Renal cortical epithelial cell (primary cell): ENCODE measurements around the gene PRKCA. TPM values are rescaled to one million over a fixed set of nuclear protein-coding genes. Genes with fewer than 3 reads are reported as not detected.
"Not testable (repeated sequence)": the region's sequence is repeated elsewhere in the genome, so short reads cannot be mapped to it uniquely, and the experiment has no call there.

Source experiments
- DNase-seq: peaks from one replicate; pipeline ENCODE4 v3.0.0-alpha.2; 2011; ENCODE audit warnings: low read depth
- total RNA-seq: library from RNA; depleted of rRNA; stranded (reverse); fragments of >200 nt; gene quantifications from 2 replicates; pipeline ENCODE4 v1.2.3, GENCODE V29; 2014

The PRKCA gene
- total RNA-seq, 1 donor from 2014 or later: 31.9 TPM

DNA sequence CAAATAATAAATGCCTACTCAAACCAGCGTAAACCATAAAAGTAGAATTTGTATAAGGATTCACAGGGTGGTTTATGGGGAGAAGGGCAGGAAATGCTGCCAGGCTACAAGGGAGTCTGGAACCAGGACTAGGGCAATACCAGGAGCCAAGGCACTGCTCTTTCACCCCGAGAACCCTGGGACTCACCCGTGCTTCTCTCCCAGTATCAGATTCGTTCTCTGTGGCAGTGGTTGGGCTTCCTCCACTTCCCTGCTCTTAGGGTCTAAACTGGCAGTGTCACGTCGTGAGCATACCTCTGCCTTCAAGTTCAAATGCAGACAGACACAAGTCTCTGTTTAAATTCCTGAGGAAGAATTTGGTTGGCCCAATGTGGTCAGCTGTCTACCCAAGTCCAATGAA, 49.3 kb downstream of the PRKCA start:
- no peak for DNase-seq

DNA sequence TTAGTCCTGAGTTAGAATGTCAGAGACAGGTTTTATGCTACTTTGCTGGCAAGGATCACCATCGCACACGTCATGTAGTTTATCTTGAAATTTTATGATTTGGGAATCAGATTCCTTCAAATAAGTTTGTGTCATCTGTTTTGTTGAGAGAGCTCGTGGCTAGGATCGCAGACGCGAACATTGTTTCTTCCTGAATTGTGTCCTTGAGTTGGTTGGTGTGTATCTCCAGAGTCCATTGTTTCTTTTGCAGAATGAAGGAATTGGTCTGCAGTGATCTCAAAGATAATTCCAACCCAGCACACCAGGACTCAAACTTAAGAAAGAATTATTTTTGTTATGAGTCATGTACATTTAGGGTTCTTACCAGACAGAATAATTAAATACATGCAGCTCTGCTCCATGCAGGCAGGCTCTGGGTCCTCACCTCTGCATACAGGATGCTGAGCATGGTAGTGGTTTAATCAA, 51.6 kb downstream of the PRKCA start:
- DNase-seq: no peak

GRCh38 chr17:66354472-66354871, 52.1 kb downstream of the PRKCA start:
- DNase-seq: no peak

DNA sequence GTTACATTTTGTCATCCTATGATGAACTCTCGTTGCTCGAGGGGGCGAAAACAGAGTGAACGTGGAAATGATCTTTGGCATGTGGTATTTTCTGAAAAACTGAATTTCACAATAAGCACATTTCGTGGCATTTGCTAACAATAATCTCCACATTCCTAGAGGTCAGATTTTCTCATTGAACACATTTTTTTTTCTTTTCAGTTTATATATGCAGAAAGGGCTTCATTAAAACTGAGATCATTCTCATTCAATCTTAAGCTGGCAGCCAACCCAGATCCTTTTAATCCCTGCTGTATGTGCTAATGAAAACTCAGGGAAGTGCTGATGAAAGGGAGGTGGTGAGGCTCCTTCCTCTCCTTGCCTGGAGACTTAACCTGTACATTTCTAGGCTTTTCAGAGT, 52.6 kb downstream of the PRKCA start:
- no peak for DNase-seq

DNA sequence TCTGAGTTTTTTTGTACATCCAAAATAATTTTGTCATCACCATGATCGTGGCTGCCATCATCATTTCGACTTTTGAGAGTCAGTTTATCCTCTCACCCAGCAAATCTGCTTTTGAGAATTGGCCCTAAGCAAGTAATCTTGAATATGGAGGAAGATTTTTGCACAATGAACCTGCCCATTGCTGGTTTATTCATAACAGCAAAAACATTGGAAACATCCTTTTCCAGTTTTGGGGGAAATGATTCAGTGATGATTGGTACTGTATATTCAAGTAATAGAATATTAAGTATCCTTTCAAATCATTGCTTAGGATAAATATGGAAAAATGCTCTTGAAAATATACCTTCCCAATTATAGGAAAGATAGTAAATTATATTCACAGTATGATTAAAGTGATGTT, 53.1 kb downstream of the PRKCA start:
- DNase-seq: no peak

GRCh38 chr17:66357037-66357436, 54.6 kb downstream of the PRKCA start:
- DNase-seq: peak; percentile 51

DNA sequence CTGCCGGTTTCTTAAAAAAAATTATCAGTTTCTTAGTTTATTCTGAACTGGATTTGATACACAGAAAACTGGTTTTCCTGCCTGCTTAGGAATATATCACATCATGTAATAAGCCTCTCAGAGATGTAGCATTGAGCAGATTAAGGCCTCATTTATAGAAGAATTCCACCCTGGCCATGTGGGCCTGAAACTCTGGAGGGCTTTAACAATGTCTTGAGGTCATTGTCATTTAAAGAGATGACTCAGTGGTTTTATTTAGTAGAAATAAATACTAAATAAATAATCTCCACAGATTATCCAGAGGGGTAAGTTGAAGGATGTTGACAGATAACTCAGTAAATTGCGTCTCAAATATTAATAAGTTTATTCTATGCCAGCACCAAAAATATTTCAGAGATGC, 56.9 kb downstream of the PRKCA start:
- DNase-seq: no peak

- DNase-seq: not testable (repeated sequence)
These were observed 58.6 kb downstream of the PRKCA start for GRCh38 chr17:66360961-66361565.

DNA sequence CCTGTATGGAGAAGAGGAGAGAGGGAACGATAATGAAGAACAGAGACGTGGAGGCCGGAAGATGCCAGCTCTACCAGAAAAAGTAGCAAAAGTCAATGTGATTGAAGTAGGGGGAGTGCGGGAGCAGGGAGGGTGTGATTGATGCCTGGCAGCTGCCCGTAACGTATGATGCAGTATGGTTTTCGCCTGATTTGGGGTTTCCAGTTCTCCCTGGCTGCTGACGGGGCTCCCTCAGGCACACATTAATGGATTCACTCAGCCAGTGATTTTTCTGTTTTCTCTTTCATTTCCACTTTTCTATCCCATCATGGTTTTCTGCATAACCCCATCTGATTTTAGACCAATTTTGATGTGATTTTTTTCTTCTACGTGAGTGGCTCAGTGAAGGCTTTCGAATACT, 62.1 kb downstream of the PRKCA start:
- DNase-seq: no peak

GRCh38 chr17:66364990-66365490, 62.6 kb downstream of the PRKCA start:
- no peak for DNase-seq

DNA sequence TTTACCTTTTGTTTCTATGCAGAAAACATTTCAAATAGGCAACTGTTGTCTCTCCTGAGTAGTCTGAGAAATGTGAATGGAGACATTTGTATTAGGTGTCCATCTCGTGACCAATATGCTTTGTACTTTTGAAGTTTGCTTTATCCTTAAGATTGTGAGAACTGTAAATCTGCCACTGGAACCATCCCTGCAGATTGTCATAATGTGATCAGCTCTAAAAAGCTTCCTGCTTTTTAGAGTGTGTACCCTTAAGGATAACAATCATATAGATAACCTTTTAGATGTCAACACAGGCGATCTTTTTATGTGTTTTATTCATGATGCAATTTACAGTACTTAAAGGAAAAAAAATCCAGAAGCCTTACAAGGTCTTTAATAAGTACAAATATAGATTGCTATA, 63.5 kb downstream of the PRKCA start:
- DNase-seq: no peak

GRCh38 chr17:66367107-66367506, 64.7 kb downstream of the PRKCA start:
- DNase-seq: no peak

- peak; percentile 61 for DNase-seq
These were observed 67.4 kb downstream of the PRKCA start for GRCh38 chr17:66369830-66370229.

- no peak for DNase-seq
These were observed 69.1 kb downstream of the PRKCA start for GRCh38 chr17:66371561-66371960.

- DNase-seq: no peak
These were observed 69.8 kb downstream of the PRKCA start for GRCh38 chr17:66372182-66372581.

DNA sequence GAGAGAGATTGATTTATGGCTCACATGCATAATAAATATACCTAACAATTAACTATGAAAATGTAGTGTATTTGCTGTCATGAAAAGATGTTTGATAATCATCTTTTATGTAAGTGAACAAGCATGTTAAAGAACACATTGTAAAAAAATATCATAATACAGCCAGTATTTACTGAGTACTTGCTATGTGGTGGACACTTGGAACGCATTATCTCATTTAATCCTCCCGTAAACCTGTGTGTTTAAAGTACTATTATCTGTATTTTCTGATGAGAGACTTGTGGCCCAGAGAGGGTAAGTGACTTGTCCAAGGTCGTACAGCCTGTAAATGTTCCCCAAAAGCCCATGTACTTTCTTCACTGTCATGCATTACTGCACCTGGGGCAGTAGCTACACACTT, 70.7 kb downstream of the PRKCA start:
- DNase-seq: no peak

DNA sequence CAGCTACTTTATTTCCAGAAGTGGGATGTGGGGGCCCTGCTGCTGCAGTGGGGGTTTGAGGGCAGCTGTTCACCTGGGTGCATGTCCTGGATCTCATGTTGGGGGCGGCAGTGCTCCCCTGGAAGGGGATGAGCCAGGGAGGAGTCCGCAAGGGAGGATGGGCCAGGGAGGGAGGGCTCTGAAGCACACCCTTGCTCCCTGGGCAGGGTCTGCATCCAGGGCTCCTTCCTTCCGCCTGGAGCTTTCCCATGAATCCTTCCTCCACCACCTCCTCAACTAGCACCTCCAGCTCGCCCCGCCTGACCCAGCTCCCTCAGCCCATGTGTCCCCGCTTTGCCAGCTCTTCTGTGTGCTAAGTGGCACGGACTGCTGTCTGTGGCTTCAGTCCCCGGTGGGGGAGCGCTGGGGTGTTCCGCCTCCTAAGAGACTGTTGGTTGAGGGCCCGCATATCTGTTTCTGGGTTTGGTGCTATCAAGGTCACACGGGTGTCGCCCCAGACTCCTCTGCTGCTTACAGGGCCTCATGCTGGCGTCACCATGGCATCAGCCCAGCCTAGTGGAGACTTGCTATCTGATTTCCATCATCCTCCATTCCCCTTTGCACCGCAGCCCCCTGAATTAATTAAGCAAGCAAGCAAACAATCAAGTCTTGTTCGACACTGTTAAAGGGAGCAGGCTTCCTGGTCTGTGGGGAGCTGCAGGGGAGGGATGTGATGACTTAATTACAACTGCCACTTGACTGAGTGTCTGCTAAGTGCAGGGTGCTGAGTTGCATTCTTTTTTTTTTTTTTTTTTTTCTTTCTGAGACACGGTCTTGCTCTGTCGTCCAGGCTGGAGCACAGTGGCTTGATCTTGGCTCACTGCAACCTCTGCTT, 71.8 kb downstream of the PRKCA start:
- peak; percentile 52 for DNase-seq

GRCh38 chr17:66375121-66375520, 72.7 kb downstream of the PRKCA start:
- peak; percentile 62 for DNase-seq

DNA sequence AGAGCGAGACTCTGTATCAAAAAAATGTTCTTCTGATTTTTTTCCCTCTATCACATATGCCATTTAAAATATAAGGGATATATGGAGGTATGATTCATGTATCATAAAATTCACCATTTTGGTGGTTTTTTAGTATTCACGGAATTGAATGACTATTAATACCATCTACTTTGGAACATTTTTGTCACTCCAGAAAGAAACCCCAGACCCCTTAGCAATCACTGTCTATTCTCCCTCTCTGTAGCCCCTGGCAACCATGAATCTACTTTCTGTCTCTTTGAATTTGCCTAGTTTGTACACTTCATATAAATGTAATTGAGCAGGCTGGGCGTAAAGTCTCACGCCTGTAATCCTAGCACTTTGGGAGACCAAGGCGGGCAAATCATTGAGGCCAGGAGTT, 75.9 kb downstream of the PRKCA start:
- DNase-seq: no peak

GRCh38 chr17:66379544-66379943, 77.1 kb downstream of the PRKCA start:
- no peak for DNase-seq

DNA sequence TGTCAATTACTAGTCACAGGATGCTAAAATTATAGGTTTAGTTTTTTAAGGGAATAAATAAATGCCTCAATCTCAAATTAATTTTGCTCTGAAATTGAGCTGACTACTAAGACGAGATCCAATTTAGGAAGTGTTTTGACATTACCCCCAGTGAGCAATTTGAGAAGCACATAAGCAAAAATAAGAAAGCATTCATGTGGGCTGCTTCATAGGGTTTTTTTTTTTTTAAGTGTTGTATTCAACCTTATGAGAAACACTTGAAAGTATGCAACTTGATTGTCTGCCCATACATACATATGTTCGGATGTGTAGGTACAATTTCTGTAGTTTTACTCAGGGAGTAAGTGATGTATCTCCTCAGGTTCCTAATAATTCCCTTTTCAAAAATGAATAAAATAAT, 77.6 kb downstream of the PRKCA start:
- no peak for DNase-seq

DNA sequence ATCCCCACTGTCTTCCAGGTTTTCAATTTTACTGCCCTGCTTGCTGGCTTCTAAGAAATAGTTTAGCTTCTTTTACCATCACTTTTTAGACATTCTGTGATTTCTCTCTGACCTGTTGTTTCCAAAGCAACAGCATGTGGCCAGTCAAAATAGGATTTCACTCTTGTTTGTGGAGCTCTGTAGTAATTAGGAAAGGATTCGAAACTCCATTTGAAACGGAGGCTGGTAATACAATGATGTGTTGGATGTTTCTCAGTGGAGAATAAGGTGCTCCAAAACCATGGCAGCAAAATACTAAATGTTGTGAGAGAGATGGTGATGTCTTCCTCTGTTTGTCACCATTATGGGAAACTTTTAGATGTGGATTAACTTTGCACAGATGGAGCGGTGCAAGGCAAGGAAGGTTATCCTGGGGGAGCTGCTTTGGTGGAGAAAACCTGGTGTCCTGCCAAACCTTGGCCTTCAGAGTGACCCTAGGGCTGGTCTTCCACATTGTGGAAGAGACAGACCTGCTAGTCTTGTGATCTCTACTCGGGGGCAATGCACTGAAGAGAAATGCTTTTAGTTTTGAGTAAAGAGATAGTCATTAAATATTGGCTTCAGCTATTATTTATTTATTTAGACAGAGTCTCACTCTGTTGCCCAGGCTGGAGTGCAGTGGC, 79.4 kb downstream of the PRKCA start:
- DNase-seq: no peak

DNA sequence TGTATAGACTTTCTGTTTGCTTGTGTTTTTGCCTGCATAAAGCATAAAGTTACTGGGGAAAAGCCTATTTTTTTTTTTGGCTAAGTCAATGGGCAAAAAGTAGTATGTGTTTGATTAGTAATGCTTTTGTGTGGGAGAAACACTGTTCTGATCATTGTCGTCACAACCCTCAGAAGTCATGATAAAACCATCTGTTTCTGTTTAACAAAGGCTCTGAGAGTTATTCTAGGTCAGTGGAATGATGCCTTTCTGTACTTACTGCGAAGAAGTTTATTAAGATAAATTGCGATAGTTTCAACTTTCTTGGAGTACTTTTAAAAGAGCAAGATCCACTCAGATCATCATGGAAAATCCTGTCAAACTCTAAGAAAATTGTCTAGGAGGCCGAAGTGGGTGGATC, 80.9 kb downstream of the PRKCA start:
- DNase-seq: no peak
